Caki2 (cell line): ENCODE results near the gene PRDM10. TPM values are rescaled to one million over a fixed set of nuclear protein-coding genes. Genes with fewer than 3 reads are reported as not detected.

Experiments
- DNase-seq: peaks from one replicate; pipeline ENCODE4 v3.0.0-alpha.2; 2015; ENCODE audit warnings: low read depth
- in situ Hi-C: cut with HindIII; loops from 2 replicates; pipeline ENCODE4 v1.10.0; 2016; ENCODE audit warnings: low sequenced_read_pairs, low pct_unique_long_range_greater_than_20kb, mixed read lengths
- total RNA-seq: library from RNA; depleted of rRNA; stranded (reverse); fragments of >200 nt; shearing (Covaris generic); gene quantifications from 2 replicates; pipeline ENCODE4 v1.2.3, GENCODE V29; 2014; ENCODE audit warnings: low replicate concordance; rRNA removed

The PRDM10 gene
- 0.70 and 1.5 TPM in 2 replicates for total RNA-seq

- DNase-seq = no peak
Observed at GRCh38 chr11:130002352-130002845, at the start of gene PRDM10. Gene PRDM10, minus strand, starts transcription at chr11:130002835. Its CDS starts 41,871 bp downstream, at chr11:129960964.

GRCh38 chr11:130051082-130051481 lies 48.4 kb upstream of the PRDM10 start:
- no peak for DNase-seq
- in situ Hi-C loops = no loop called here

More at GRCh38 chr11:130002352-130002845, at the start of gene PRDM10:
- in situ Hi-C loops = no loop called here

GRCh38 chr11:130050257-130050656 lies 47.6 kb upstream of the PRDM10 start:
- in situ Hi-C loops = no loop called here
- no peak for DNase-seq

- in situ Hi-C loops = no loop called here
- DNase-seq = no peak
Observed at GRCh38 chr11:130049328-130049771, 46.7 kb upstream of the PRDM10 start.

- in situ Hi-C loops = no loop called here
- no peak for DNase-seq
Observed at GRCh38 chr11:130047141-130047540, 44.5 kb upstream of the PRDM10 start.

GRCh38 chr11:130043575-130043974 lies 40.9 kb upstream of the PRDM10 start:
- DNase-seq = no peak
- in situ Hi-C loops = no loop called here

- in situ Hi-C loops = no loop called here
- DNase-seq = peak; percentile 51
Observed at GRCh38 chr11:130042093-130042591, 39.5 kb upstream of the PRDM10 start.

GRCh38 chr11:130040281-130040940 lies 37.8 kb upstream of the PRDM10 start:
- DNase-seq = no peak
- in situ Hi-C loops = no loop called here

GRCh38 chr11:130037881-130038585 lies 35.4 kb upstream of the PRDM10 start:
- in situ Hi-C loops = no loop called here
- DNase-seq = peak; percentile 58

- in situ Hi-C loops = no loop called here
- DNase-seq = peak; percentile 66
Observed at GRCh38 chr11:130037058-130037457, 34.4 kb upstream of the PRDM10 start.

- DNase-seq = no peak
- in situ Hi-C loops = no loop called here
Observed at GRCh38 chr11:130034236-130034635, 31.6 kb upstream of the PRDM10 start.

GRCh38 chr11:130032931-130033330 lies 30.3 kb upstream of the PRDM10 start:
- in situ Hi-C loops = no loop called here
- DNase-seq = no peak

GRCh38 chr11:130031945-130032344 lies 29.3 kb upstream of the PRDM10 start:
- in situ Hi-C loops = no loop called here

GRCh38 chr11:130031056-130031455 lies 28.4 kb upstream of the PRDM10 start:
- in situ Hi-C loops = no loop called here

More at GRCh38 chr11:130031945-130032344, 29.3 kb upstream of the PRDM10 start:
- DNase-seq = no peak

GRCh38 chr11:130029137-130029536 lies 26.5 kb upstream of the PRDM10 start:
- in situ Hi-C loops = no loop called here
- peak; percentile 35 for DNase-seq

More at GRCh38 chr11:130031056-130031455, 28.4 kb upstream of the PRDM10 start:
- DNase-seq = no peak

GRCh38 chr11:130025371-130025770 lies 22.7 kb upstream of the PRDM10 start:
- in situ Hi-C loops = no loop called here
- no peak for DNase-seq

- in situ Hi-C loops = no loop called here
- DNase-seq = no peak
Observed at GRCh38 chr11:130024361-130024760, 21.7 kb upstream of the PRDM10 start.

GRCh38 chr11:130023204-130023603 lies 20.6 kb upstream of the PRDM10 start:
- in situ Hi-C loops = no loop called here
- DNase-seq = peak; percentile 74

GRCh38 chr11:130022799-130023198 lies 20.2 kb upstream of the PRDM10 start:
- in situ Hi-C loops = no loop called here
- peak; percentile 53 for DNase-seq
